DMS153 treated with DMSO at 0.1 percent for 48 hours (cell line): Measurements from ENCODE around the gene CWF19L2.
A peak's percentile ranks its signal among the peaks of the same experiment; 100 is the strongest.

Source experiments
- DNase-seq: peaks from one replicate; lab custom pipeline; 2025; ENCODE audit not compliant: unreplicated experiment; lab: John Stamatoyannopoulos, UW

CWF19L2 gene

GRCh38 chr11:107316426-107316825 is 141.2 kb downstream of the CWF19L2 start:
- no peak for DNase-seq

- DNase-seq, result peak; percentile 9
Measured at GRCh38 chr11:107307991-107308390, 149.6 kb downstream of the CWF19L2 start.

GRCh38 chr11:107301878-107302277 is 155.7 kb downstream of the CWF19L2 start:
- no peak for DNase-seq

- DNase-seq, result no peak
Measured at GRCh38 chr11:107293677-107294344, 163.8 kb downstream of the CWF19L2 start.

GRCh38 chr11:107282195-107282594 is 175.4 kb downstream of the CWF19L2 start:
- DNase-seq, result no peak
